Measurements from ENCODE around the gene SCN3B.
"Not testable (repeated sequence)": the region's sequence is repeated elsewhere in the genome, so short reads cannot be mapped to it uniquely, and the experiment has no call there.

The SCN3B gene, protein sequence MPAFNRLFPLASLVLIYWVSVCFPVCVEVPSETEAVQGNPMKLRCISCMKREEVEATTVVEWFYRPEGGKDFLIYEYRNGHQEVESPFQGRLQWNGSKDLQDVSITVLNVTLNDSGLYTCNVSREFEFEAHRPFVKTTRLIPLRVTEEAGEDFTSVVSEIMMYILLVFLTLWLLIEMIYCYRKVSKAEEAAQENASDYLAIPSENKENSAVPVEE

DNA sequence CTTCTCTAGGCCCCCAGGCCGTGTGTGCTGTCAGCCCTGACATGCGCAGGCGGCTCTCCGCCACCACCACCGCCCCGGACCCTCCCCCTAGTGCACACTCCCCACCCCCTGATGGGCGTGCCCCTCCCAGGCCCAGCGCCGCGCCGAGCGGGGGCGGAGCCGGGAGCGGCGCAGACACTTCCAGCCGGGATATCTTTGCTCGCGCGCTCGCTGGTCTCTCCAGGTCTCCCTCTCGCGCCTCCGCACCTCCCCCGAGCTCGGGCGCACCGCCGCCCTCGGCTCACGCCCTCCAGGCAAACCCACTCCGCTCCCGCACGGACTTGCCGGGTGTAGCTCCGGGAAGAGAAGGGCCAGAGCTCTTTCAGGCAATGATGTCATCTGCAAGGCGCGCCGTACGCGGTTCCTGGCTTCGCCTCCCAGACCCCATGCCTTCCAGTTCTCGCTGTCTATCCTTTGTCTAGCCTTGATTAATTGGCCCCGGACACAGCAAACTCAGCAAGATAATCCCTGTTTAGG, at the start of gene SCN3B:
TSS of gene SCN3B (minus strand) at position 59 of the 516 bp plus-strand sequence. CDS start 823 bp downstream, outside the sequence.
- DNase-seq, result peak; percentile 85

DNA sequence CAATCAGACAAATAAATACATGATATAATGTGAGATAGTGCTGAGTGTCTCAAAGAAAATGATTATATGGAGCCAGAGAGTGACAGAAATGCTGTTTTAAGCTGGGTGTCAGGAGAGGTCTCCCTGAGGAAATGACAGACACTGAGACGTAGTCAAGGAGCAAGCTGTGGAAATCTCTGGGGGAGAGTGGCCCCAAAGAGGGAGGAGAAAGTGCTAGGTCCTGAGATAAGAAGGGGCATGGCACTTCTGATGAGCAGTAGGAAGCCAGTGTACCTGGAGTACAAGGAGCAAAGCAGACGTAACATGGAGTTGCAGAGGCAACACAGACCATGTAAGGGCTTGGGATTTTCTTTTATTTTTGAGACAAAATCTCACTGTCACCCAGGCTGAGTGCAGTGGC, 48.3 kb upstream of the SCN3B start:
- DNase-seq, result no peak

DNA sequence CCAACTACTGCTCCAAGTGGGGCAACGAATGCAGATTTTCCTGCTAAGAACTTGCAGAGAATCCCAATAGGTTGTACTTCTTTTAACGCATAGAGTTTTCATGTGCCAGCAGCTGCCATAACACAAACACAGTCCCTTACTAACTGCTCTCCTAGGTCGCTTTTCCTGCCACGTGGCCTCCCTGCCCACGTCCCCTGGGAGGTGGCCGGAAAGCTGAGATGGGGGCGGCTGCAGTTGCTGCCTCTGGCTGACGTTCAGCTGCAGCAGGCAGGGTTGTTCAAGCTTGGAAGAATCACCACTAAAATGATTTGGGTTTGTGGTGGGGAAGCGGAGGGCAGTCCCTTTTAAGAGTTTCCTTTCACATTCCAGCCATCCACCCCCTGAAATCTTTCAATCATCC, 47.7 kb upstream of the SCN3B start:
- peak; percentile 74 for DNase-seq

DNA sequence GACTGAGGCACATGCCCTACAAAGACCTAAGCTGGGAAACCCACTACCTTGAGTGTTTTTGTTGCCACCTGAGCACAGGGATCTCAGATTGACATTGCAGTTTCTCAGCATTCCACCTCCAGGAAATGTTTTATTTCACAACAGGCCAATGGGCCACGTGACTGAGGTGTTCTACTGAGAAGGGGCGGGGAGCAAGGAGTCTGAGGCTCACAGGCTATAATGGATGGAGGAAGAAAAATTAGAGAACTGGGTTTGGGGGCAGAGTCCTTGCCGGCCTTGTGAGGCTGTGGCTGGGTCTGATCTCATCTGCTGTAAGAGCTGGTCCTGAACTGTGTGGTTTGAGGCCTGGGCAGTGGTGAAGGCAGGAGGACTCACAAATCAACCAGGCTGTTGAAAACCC, 46.3 kb upstream of the SCN3B start:
- peak; percentile 25 for DNase-seq

DNA sequence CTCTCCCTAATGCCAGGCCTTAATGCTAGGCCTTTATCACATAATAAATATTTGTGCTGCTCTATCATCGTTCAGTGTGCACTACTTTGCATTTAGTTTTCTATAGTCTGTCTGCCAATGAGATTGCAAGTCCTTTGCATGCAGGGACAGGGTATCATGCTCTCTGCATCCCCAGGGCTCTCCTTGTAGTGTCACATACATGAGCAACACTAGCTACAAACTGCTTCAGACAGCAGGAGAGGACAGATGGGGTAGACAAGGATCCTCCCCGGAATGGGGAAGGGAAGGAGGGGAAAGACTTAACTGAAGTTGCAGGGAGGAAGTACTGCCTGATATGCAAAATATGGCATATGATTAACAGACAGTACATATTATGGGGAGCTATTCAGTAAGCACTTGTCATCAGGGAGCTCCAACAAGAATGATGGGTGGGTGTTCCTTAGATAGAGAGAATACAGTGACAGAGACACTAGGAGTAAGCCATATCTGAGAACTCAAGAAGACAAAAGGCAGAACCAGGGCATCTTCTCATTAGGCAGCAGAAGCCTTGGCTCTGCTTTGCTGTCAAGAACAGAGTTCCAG, 44.2 kb upstream of the SCN3B start:
- DNase-seq, result no peak

DNA sequence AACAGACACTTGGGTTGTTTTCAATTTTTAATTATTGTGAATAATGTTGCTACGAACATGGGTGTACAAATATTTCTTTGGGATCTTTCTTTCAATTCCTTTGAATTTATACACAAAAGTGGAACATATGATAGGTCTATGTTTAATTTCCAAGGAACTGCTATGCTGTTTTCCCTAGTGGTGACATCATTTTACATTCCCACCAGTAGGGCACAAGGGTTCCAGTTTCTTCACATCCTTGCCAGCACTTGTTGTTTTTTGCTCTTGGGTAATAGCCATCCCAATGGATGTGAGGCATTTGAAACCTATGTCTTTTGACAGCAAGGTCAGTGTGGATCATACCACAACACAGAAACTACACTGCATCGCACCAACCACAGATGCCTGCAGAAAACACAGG, 41.8 kb upstream of the SCN3B start:
- DNase-seq, result no peak

DNA sequence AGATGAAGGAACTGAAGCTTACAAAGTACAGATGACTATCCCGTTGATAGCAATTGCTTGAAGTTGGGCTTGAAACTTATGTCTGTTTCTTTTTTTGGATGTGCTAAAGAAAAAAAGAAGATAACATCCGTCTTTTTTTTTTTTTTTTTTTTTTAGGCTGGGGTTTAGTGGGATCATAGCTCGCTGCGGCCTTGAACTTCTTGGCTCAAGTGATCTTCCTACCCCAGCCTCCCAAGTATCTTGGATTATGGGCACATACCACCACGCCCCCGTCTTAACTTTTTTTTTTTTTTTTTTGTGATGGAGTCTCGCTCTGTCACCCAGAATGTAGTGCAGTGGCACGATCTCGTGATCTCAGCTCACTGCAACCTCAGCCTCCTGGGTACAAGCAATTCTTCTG, 40.8 kb upstream of the SCN3B start:
- no peak for DNase-seq

DNA sequence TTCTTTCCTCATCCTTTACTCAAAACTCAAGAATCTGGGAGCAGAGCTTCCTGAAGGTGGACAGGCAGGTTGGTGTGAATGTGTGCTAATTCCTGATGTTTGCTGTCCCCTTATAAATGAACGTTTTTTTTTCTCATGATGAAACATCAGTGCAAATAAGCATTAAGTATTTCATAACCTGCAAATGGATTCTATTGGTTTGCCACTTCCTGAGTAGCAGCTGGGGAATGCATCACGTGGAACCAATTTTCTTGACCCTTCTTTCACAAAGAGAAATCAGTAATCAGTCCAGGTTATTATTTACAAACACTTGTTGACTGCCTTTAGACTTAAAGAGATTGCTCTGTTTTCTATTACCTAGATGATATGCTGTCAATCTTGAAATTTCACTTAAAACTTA, 40.1 kb upstream of the SCN3B start:
- no peak for DNase-seq

DNA sequence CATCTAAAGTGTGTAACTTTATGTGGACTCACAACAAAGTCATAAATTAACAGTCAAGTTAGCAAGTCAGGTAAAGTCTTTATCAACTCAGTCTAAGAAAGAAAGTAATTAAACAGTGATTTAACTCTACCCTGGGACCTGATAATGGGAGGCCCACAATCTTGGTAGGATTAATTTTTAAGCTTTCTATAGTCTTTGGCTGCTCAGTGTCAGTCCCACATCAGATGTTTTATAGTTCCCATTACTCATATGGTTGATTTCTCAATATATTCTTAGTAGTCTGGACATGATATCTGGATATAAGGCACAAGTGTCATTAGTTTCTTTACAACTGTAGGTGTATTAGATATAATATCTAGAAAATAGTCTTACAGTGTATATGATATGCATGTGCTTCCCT, 38.5 kb upstream of the SCN3B start:
- no peak for DNase-seq

DNA sequence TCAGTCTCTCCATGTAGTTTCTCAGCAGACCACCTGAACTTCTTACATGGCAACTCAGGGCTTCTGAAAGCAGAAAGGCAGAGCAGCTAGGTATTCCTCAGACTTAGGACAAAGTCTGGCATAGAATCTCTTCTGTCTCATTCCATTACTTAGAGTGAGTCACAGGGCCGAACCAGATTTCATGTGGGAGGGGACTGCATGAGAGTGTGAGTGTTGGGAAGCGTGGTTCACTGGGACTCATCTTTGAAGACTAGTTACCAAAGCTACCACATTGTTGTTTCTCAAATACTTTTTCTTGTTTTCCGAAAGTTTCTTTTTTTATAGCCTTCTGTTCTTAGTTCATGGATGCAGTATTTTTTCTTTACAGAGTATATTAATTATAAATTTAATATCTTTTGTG, 36.1 kb upstream of the SCN3B start:
- no peak for DNase-seq

DNA sequence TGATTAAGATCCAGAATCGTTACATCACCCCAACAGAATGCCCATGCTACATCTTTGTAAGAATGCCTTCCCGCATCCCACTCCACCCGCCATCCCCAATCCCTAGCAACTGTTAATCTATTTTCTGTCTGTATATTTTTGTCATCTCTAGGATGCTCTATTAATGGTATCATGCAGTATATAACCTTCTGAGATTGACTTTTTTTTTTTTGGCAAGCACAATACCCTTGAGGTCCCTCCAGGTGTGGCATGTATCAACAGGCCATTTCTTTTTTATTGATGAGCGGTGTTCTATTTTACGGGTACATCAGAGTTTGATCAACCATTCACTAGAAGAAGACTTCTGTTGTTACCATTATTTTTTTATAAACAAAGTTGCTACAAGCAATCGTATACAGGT, 30.2 kb upstream of the SCN3B start:
- DNase-seq, result no peak

DNA sequence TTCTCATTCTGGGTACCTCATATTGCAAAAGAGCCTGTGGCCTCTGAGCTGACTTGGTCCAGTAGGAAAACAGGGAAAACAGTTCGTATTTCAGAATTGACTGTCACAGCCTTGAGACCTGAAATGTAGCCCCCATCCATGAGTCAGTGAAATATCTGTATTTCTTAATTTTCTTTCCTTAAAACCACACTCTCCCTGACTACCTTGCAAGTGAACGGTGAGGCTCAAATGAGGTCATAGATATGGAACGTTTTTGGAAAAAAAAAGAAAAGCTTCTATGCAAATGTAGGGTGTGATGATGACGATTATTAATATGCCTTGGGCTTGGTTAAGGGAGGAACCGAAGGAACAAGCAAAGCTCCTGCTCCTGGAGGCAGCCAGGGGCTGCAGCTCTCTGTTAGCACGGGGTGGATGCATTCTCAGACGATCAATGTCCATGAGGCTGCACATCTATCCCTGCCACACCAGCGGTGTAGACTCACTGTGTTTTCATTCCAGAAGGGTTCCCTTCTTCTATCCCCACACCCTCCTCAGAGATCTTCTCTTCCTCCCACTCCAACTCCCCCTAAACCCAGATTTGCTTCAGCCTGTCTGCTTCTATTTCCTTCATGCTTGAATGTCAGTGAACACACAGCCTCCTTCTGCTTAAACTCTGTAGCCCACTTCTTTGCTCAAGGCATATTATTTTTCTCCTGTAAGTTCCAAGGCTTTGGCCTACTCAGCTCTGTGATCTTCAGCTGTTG, 29.2 kb upstream of the SCN3B start:
- no peak for DNase-seq

DNA sequence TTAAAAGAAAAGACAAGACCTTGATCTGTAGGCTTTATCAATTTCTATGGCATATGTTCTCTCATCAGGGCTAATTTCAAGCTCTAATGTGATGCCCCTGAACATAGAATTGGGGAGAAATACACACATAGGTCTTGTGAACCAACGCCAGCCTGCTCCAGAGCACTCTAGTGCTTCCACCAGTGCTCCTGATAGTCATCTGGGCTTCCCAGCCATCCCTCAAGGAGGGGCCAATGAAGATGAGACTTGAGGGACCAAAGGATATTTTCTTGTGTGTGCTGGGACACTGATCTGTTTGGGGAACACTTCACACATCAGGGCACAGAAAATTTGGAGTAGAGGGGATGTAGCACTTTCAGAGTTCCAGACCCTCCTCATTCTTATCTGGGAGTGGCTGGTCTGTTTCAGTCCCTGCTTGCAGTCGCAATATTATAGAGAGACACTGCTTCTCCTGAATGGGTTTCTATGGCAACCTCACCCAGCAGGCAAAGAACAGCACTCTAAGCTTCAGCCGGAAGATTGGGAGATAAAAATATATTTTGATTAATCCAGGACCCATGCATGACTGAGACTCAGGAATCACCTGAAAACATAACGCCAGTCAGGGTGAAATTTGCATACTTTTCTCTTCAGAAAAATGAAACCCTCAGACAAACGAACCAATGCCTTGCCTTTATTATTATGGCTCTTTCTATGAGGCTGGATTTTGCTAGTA, 28.4 kb upstream of the SCN3B start:
- DNase-seq, result no peak

DNA sequence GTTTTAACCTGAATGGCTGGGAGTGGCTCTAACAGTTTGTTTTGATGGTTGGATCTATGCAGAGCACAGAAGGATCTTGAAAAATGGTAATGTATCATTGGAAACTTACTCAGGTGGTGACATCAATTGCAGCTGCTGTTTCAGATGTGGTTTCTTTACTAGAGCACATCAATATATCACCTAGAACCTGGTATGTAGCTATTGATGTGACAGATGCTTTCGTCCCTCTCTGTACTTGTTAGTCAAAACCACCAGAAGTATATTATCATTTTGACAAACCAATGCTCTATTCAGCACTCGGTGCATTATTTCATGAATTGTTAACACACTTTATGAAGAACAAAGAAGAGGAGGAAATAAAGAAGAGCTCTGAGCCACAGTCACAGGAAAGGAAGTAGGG, 26.6 kb upstream of the SCN3B start:
- DNase-seq, result no peak

DNA sequence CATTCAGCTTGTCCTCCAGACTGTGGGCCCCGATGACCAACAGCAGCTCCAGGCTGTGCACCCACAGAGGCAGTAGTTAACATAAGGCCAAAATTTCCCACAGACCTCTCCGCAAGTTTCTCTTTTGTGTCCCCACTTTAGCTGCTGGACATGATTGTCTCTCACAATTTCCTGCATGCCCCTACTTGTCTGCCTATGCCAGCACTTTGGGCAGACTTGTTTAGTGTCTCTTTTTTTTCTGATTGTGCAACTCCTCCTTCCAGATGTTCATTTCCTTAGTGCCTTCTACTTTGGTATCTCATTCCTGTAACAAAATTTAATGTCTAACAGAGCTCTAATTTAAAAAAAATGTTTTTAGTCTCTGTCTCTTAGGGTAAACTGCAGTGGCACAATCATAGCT, 23.8 kb upstream of the SCN3B start:
- no peak for DNase-seq

DNA sequence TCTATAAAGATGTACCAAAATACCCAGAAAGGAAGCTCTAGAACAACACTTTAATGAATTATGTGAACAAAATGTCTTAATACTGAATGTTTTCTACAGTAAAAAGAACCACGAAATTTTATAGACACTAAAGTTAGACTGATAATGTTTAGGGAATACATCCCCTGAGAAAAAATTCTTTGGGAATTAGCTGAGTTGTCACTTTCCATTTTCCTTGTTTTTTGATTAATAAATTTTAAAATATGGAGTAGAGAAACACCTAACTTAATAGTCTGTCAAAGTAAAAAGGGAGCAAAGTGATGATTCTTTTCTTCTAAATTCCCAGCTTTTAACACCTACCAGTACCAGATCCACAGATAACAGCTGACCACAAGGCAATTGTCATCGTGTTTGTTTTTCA, 23.1 kb upstream of the SCN3B start:
- no peak for DNase-seq

DNA sequence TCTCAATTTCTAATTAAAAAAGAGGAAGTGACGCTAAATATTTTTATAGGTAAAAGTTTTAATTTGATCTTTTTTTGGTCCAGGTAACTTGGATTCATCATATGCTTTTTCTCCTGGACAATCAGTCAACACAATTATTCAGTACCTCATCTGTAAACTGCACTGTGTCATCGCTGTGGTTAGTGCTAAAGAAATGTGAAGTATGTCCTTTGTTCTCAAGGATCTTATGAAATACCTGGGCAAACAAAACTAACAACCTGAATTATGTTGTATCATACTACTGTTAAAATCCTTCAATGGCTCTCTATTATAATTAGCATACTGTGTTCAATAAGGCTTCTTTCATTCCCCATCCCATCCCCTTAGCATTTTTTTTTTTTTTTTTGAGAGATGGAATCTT, 19.9 kb upstream of the SCN3B start:
- no peak for DNase-seq

DNA sequence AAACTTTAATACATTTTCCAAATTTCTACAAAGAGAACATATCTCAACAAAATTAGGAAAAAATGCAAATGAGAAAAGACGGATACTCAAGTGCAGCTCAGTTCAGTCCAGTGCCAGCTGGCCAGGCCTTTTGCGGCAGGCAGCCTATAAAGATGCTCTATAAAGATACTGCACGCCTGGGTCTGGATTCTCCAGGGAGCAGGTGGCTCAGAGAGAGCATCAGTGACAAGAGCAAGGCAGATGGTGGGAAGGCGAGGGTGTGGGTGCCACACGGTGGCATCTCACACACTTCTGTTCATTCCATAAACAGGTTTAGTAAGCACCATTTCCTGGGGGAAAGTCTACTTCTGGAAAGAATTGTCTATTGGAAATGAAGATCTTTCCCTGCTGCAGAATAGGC, 18.1 kb upstream of the SCN3B start:
- no peak for DNase-seq

DNA sequence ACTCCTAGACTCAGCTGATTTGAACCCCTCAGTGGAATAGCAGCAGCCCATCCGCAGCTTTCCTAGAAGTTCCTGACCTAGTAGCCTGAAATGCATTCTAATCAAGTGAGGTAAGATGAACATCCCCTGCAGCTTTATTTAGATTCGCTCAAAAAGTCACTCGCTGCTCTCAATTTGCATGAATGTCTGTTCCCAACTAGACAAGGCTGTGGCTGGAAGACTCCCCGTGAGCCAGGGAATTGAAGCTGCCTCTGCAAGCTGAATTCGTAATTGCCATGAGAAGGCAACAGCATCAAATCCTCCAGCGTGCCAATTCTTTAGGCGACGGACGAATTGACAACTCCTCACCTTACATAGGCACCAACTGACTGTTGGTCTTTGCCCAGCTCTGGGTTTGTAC, 17.1 kb upstream of the SCN3B start:
- DNase-seq, result no peak

DNA sequence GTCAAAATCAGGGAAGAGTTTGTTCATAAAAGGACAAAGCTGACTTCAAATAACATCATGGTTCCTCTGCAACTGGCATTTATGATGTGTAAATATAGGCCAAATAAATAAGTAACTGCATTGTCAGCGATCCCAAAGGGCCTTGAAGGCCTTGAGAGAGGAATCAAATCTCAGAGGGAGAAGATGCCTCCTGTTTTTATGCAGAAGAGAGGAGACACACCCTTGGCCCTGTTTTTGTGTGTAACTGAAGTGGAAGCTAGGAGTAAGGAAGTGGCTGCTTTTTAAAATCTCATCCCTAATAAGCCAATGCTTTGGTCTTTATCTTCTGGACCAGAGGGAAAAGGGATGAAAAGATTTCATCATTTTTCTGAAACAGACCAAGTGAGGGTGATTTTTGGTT, 15.7 kb upstream of the SCN3B start:
- DNase-seq, result no peak

DNA sequence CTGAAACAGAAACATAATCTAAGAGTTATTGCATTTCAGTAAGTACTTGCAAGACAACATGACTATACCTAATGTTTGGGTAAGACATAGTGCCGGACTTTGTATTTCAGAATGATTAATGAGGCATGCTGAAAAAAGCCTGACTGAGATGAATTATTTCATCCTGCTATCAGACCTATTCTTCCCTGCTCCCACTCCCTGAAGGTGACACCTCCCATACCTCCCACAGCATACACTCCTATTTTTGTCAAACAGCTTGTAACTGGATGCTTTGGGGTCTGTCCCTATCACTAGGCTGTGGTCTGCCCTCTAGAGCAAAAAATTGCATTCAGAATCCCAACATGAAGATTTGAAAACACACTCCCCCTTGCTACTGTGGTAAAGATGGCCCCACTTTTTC, 10.9 kb upstream of the SCN3B start:
- no peak for DNase-seq

DNA sequence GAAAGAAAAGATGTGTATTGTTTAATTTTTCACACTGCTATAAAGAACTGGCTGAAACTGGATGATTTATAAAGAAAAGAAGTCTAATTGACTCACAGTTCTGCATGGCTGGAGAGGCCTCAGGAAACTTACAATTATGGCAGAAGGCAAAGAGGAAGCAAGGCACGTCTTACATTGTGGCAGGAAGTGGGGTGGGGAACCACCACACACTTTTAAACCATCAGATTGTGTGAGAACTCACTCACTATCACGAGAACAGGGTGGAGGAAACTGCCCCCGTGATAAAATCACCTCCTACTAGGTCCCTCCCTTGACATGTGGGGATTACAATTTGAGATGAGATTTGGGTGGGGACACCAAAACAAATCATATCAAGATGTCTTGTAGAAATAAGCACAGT, 5.5 kb upstream of the SCN3B start:
- DNase-seq, result not testable (repeated sequence)

DNA sequence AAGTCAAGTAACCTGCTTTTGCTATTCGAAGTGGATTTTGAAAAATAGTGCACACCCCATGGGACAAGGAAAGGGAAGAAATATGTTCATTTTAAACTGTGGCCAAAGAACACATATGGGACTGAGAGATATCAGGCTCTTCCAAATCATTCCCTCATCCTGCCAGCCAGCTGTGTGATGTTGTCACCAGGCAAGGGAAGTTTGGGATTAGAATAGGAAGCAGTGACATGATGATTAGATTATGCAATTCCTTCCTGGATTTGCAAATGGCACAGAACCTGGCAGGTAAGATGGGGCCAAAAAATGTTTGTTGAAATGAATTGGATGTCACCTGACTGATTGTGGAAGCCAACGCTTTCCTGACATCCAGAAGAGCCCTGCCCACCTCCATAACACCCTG, 4.9 kb upstream of the SCN3B start:
- DNase-seq, result no peak

All from femur (tissue), 1 donor.